ENCODE results near the gene TIPARP. TPM values are rescaled to one million over a fixed set of nuclear protein-coding genes. Genes with fewer than 3 reads are reported as not detected.
A peak's percentile ranks its signal among the peaks of the same experiment; 100 is the strongest.

TIPARP gene
- total and polyA plus RNA-seq, 2 of the 13 experiments (the other 11 are each of a cell fraction or from before 2014, with no cell fraction given), result 7.3 to 19.7 TPM

DNA sequence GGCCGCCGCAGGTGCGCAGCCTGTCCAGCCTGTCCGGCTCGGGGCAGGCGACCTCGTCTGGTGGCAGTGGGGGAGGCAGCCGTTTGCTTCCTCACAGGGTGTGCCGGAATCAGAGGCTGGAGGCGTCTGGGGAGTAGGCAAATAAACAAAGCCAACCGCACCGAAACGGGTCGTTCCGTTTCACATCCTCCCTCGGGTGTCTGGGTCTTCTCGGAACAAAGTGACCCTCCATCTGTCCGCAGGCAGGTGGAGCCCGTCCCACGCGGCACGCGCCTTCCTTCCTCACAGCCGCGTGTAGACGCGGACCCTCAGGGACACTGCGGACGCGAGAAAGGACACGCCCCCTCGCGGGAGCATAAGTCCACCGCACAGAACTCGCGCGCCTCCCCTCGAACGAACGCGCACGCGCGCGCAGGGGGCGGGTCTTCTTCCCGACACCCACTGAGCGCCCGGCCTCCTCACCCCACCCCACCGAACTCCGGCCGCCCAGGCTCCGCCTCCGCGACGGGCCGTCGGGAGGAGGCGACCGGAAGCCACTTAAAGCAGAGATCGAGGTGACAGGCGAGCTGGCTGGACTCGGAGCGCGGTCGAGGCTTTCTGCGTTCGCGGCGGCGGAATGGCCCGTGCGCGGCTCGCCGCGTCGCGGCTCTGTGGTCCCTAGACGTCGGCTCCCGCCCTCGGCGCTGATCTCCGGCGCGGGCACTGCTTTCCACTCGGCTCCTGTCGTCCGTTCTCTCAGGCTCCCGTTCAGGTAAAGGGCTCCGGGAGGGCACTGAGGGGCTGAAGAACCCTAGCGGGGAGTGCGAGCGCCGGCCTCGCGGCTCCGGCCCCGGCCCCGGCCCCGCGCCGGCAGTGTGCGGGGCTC is at the start of gene TIPARP (continued):
- no peak for TF ChIP-seq ZBTB40 (IDR thresholded peaks at IDR 0.05)
- TF ChIP-seq ZBTB40 (CRISPR knock-in tag; IDR thresholded peaks at IDR 0.05), result peak; percentile 60
- TF ChIP-seq XRCC5 (optimal IDR thresholded peaks at IDR 0.05; ENCODE audit: low read length), result peak; percentile 83
- no peak for TF ChIP-seq POLR2AphosphoS2 (IDR thresholded peaks at IDR 0.05; ENCODE audit: low read depth, low read length)
- TF ChIP-seq, protein P1, sequence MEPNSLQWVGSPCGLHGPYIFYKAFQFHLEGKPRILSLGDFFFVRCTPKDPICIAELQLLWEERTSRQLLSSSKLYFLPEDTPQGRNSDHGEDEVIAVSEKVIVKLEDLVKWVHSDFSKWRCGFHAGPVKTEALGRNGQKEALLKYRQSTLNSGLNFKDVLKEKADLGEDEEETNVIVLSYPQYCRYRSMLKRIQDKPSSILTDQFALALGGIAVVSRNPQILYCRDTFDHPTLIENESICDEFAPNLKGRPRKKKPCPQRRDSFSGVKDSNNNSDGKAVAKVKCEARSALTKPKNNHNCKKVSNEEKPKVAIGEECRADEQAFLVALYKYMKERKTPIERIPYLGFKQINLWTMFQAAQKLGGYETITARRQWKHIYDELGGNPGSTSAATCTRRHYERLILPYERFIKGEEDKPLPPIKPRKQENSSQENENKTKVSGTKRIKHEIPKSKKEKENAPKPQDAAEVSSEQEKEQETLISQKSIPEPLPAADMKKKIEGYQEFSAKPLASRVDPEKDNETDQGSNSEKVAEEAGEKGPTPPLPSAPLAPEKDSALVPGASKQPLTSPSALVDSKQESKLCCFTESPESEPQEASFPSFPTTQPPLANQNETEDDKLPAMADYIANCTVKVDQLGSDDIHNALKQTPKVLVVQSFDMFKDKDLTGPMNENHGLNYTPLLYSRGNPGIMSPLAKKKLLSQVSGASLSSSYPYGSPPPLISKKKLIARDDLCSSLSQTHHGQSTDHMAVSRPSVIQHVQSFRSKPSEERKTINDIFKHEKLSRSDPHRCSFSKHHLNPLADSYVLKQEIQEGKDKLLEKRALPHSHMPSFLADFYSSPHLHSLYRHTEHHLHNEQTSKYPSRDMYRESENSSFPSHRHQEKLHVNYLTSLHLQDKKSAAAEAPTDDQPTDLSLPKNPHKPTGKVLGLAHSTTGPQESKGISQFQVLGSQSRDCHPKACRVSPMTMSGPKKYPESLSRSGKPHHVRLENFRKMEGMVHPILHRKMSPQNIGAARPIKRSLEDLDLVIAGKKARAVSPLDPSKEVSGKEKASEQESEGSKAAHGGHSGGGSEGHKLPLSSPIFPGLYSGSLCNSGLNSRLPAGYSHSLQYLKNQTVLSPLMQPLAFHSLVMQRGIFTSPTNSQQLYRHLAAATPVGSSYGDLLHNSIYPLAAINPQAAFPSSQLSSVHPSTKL (CRISPR knock-in tag; IDR thresholded peaks at IDR 0.05), result peak; percentile 85
- TF ChIP-seq MTA1 (CRISPR knock-in tag; IDR thresholded peaks at IDR 0.05; ENCODE audit: borderline replicate concordance), result peak; percentile 99
- 0 out of 2 replicates have a peak, but pooled peaks have one; percentile 26 for TF ChIP-seq ZNF562 (CRISPR knock-in tag; IDR thresholded peaks at IDR 0.05; ENCODE audit: borderline replicate concordance)
- TF ChIP-seq CHCHD3 (CRISPR knock-in tag; IDR thresholded peaks at IDR 0.05), result no peak
- no peak for TF ChIP-seq PAWR (CRISPR knock-in tag; IDR thresholded peaks at IDR 0.05; ENCODE audit: borderline replicate concordance)
- TF ChIP-seq TBL1XR1 (IDR thresholded peaks at IDR 0.05; ENCODE audit: borderline replicate concordance, low read length, partially characterized antibody), result no peak
- peak; percentile 75; the same call in 1 of the 2 replicates for TF ChIP-seq ZNF775 (CRISPR knock-in tag; IDR thresholded peaks at IDR 0.05; ENCODE audit: borderline replicate concordance)
- peak; percentile 76; the same call in 1 of the 2 replicates for TF ChIP-seq ZBTB3 (CRISPR knock-in tag; IDR thresholded peaks at IDR 0.05; ENCODE audit: borderline replicate concordance, low read depth)
- TF ChIP-seq ZNF770 (CRISPR knock-in tag; IDR thresholded peaks at IDR 0.05), result peak; percentile 62; the same call in 1 of the 2 replicates
